ENCODE data around the gene C1orf105. TPM values are rescaled to one million over a fixed set of nuclear protein-coding genes. Genes with fewer than 3 reads are reported as not detected.

Gene C1orf105
- total RNA-seq, 1 donor from 2014 or later, result not detected

- intact Hi-C loops (cut with DNase I), result no loop called here
- Histone ChIP-seq H3K9me3 (no peaks in the 10 kb centered on the region), H3K4me3 (no peak overlapping the region), H3K36me3 (no peaks in the 10 kb centered on the region), H3K27ac (no peak overlapping the region), H3K27me3 (no peaks in the 10 kb centered on the region), H3K4me1 (peaks cover 4% of the 10 kb centered on the region)
- TF ChIP-seq CTCF (IDR thresholded peaks at IDR 0.05), result no peak
- DNase-seq (no peak), ATAC-seq (no peak)
Measured at GRCh38 chr1:172378109-172378760, 42.2 kb upstream of the C1orf105 start.

GRCh38 chr1:172380441-172381244 lies 39.8 kb upstream of the C1orf105 start:
- TF ChIP-seq CTCF (IDR thresholded peaks at IDR 0.05), result no peak
- no peak for ATAC-seq

GRCh38 chr1:172381946-172382345 lies 38.5 kb upstream of the C1orf105 start:
- ATAC-seq (no peak), DNase-seq (no peak)
- Histone ChIP-seq H3K27me3 (no peaks in the 10 kb centered on the region), H3K4me1 (peaks cover 4% of the 10 kb centered on the region), H3K27ac (no peak overlapping the region), H3K9me3 (no peaks in the 10 kb centered on the region), H3K4me3 (no peak overlapping the region), H3K36me3 (no peaks in the 10 kb centered on the region)
- intact Hi-C loops (cut with DNase I), result no loop called here
- no peak for TF ChIP-seq CTCF (IDR thresholded peaks at IDR 0.05)

More at GRCh38 chr1:172380441-172381244, 39.8 kb upstream of the C1orf105 start:
- intact Hi-C loops (cut with DNase I), result no loop called here
- H3K4me3 ChIP-seq, result no peak overlapping the region
- H3K27ac ChIP-seq, result no peak overlapping the region
- no peaks in the 10 kb centered on the region for H3K9me3 ChIP-seq
- no peaks in the 10 kb centered on the region for H3K27me3 ChIP-seq
- H3K4me1 ChIP-seq, result peaks cover 4% of the 10 kb centered on the region
- no peak for DNase-seq
- H3K36me3 ChIP-seq, result no peaks in the 10 kb centered on the region

- ATAC-seq (no peak), DNase-seq (no peak)
- TF ChIP-seq CTCF (IDR thresholded peaks at IDR 0.05), result no peak
- Histone ChIP-seq H3K36me3 (no peaks in the 10 kb centered on the region), H3K27ac (no peak overlapping the region), H3K4me1 (peaks cover 4% of the 10 kb centered on the region), H3K9me3 (no peaks in the 10 kb centered on the region), H3K27me3 (no peaks in the 10 kb centered on the region), H3K4me3 (no peak overlapping the region)
- intact Hi-C loops (cut with DNase I), result no loop called here
Measured at GRCh38 chr1:172382406-172382805, 38.1 kb upstream of the C1orf105 start.

GRCh38 chr1:172382990-172383389 lies 37.5 kb upstream of the C1orf105 start:
- no peaks in the 10 kb centered on the region for H3K27me3 ChIP-seq
- intact Hi-C loops (cut with DNase I), result no loop called here

More at GRCh38 chr1:172382990-172383389, 37.5 kb upstream of the C1orf105 start:
- no peaks in the 10 kb centered on the region for H3K9me3 ChIP-seq
- DNase-seq, result no peak
- no peak overlapping the region for H3K27ac ChIP-seq
- no peak for TF ChIP-seq CTCF (IDR thresholded peaks at IDR 0.05)
- no peak overlapping the region for H3K4me3 ChIP-seq
- no peak for ATAC-seq
- H3K36me3 ChIP-seq, result no peaks in the 10 kb centered on the region
- peaks cover 4% of the 10 kb centered on the region for H3K4me1 ChIP-seq
